Measurements from ENCODE around the gene SH3BP2. TPM values are rescaled to one million over a fixed set of nuclear protein-coding genes. Genes with fewer than 3 reads are reported as not detected.

SH3BP2 gene
- polyA plus RNA-seq, 1 of the 3 experiments (the other 2 are of a cell fraction): 25.2 TPM

- 93% methylated on average over 19 of the region's 31 CpGs for WGBS (ENCODE audit: low lambda C conversion rate)
These were observed 34.4 kb downstream of the SH3BP2 start for GRCh38 chr4:2827071-2827873.

GRCh38 chr4:2827874-2828751 is 35.2 kb downstream of the SH3BP2 start:
- H3K79me2 ChIP-seq (ENCODE audit: insufficient read depth): no peaks in the 10 kb centered on the region
- WGBS (ENCODE audit: low lambda C conversion rate): 95% methylated on average over 22 of the region's 24 CpGs
- TF ChIP-seq GATA2 (CRISPR knock-in tag; IDR thresholded peaks at IDR 0.05) (no peak), JUND (IDR thresholded peaks at IDR 0.05) (no peak)
- H3K27me3 ChIP-seq (ENCODE audit: insufficient read depth): no peaks in the 10 kb centered on the region
- no peak overlapping the region for H2AFZ ChIP-seq (ENCODE audit: low read depth)
- H3K27ac ChIP-seq (ENCODE audit: low read depth in 2 of 2, low read length in 1 of 2): no peak overlapping the region
- no peak overlapping the region for H3K4me2 ChIP-seq
- no peaks in the 10 kb centered on the region; a peak in 1 of 4 replicates for H3K4me1 ChIP-seq (ENCODE audit: control insufficient read depth in 1 of 2, insufficient read depth in 2 of 2, low read depth in 1 of 2, low read length in 1 of 2)
- no peak for DNase-seq
- H3K36me3 ChIP-seq (replicated peaks in 1 of 2; ENCODE audit: control insufficient read depth in 1 of 2, insufficient read depth in 2 of 2, low read length in 1 of 2): peaks cover 0 to 20% of the 10 kb centered on the region in 2 experiments
- H3K9me2 ChIP-seq: no peaks in the 10 kb centered on the region
- no peaks in the 10 kb centered on the region for H3F3A ChIP-seq (replicated peaks; ENCODE audit: insufficient read depth)
- no peaks in the 10 kb centered on the region for H4K20me1 ChIP-seq (ENCODE audit: insufficient read depth)
- H3K4me3 ChIP-seq (ENCODE audit: low read depth in 2 of 2, low read length in 1 of 2): no peak overlapping the region
- no peaks in the 10 kb centered on the region for H3K9me3 ChIP-seq
- POLR2A ChIA-PET: no interaction called here
- CTCF ChIA-PET: no interaction called here
- no peak overlapping the region for H3K9ac ChIP-seq

More at GRCh38 chr4:2827071-2827873, 34.4 kb downstream of the SH3BP2 start:
- Histone ChIP-seq H3K79me2 (ENCODE audit: insufficient read depth) (no peaks in the 10 kb centered on the region), H3F3A (replicated peaks; ENCODE audit: insufficient read depth) (no peaks in the 10 kb centered on the region), H3K4me2 (no peak overlapping the region), H2AFZ (ENCODE audit: low read depth) (no peak overlapping the region), H3K27me3 (ENCODE audit: insufficient read depth) (no peaks in the 10 kb centered on the region), H3K36me3 (replicated peaks in 1 of 2; ENCODE audit: control insufficient read depth in 1 of 2, insufficient read depth in 2 of 2, low read length in 1 of 2) (peaks cover 0 to 17% of the 10 kb centered on the region in 2 experiments), H3K9me3 (no peaks in the 10 kb centered on the region), H4K20me1 (ENCODE audit: insufficient read depth) (no peaks in the 10 kb centered on the region), H3K9ac (no peak overlapping the region), H3K9me2 (no peaks in the 10 kb centered on the region), H3K27ac (ENCODE audit: low read depth in 2 of 2, low read length in 1 of 2) (no peak overlapping the region), H3K4me1 (ENCODE audit: control insufficient read depth in 1 of 2, insufficient read depth in 2 of 2, low read depth in 1 of 2, low read length in 1 of 2) (no peaks in the 10 kb centered on the region; a peak in 1 of 4 replicates), H3K4me3 (ENCODE audit: low read depth in 2 of 2, low read length in 1 of 2) (no peak overlapping the region)
- POLR2A ChIA-PET: no interaction called here
- no peak for TF ChIP-seq RAD21 (IDR thresholded peaks at IDR 0.05; ENCODE audit: low read length)
- TF ChIP-seq ZBTB33 (IDR thresholded peaks at IDR 0.05; ENCODE audit: borderline replicate concordance, low read depth): no peak
- TF ChIP-seq, protein P1, sequence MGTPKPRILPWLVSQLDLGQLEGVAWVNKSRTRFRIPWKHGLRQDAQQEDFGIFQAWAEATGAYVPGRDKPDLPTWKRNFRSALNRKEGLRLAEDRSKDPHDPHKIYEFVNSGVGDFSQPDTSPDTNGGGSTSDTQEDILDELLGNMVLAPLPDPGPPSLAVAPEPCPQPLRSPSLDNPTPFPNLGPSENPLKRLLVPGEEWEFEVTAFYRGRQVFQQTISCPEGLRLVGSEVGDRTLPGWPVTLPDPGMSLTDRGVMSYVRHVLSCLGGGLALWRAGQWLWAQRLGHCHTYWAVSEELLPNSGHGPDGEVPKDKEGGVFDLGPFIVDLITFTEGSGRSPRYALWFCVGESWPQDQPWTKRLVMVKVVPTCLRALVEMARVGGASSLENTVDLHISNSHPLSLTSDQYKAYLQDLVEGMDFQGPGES (IDR thresholded peaks at IDR 0.05; ENCODE audit: low read depth, low read length): no peak
- no peak for TF ChIP-seq SIN3A (IDR thresholded peaks at IDR 0.05; ENCODE audit: borderline replicate concordance, low read depth, low read length)
- TF ChIP-seq MXI1 (IDR thresholded peaks at IDR 0.05; ENCODE audit: low read depth, low read length): no peak
- TF ChIP-seq, protein P2, sequence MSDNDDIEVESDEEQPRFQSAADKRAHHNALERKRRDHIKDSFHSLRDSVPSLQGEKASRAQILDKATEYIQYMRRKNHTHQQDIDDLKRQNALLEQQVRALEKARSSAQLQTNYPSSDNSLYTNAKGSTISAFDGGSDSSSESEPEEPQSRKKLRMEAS (IDR thresholded peaks at IDR 0.05; ENCODE audit: low read depth): no peak
- CTCF ChIA-PET: no interaction called here
- no peak for DNase-seq

All from SK-N-SH (cell line).